Activated T-cell treated with anti-CD3 and anti-CD28 coated beads for 24 hours (primary cell): ENCODE measurements around the gene CDC25A.
A peak's percentile ranks its signal among the peaks of the same experiment; 100 is the strongest.
"Not testable (repeated sequence)": the region's sequence is repeated elsewhere in the genome, so short reads cannot be mapped to it uniquely, and the experiment has no call there.

ENCODE experiments used
- DNase-seq: peaks from one replicate; pipeline ENCODE4 v3.0.0-alpha.2; 2020; ENCODE audit warnings: low read depth

The CDC25A gene

GRCh38 chr3:48188266-48189201 lies at the start of gene CDC25A:
Gene CDC25A (minus strand): TSS chr3:48188417. CDS start chr3:48187947, 470 bp downstream.
- peak; percentile 90 for DNase-seq

DNA sequence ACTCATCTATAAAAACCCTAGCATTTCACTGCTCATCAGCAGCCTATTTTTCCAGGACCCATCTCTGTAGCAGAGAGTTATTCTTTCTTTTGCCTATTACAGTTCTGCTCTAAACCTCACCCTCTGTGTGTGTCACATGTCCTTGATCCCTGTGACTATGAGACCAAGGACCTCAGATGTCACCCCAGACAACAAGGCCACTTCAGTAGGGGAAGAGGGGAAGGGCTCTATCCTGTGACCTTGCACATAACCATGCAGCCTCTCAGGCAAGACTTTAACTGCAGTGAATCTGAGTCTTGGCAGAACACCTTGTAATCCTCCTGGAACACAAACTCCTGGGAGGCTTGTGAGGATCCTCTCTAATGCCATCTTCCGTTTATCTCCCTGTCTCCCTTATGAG lies 48.3 kb upstream of the CDC25A start:
- DNase-seq = no peak

- DNase-seq = no peak
Measured at GRCh38 chr3:48233542-48233941, 45.3 kb upstream of the CDC25A start.

DNA sequence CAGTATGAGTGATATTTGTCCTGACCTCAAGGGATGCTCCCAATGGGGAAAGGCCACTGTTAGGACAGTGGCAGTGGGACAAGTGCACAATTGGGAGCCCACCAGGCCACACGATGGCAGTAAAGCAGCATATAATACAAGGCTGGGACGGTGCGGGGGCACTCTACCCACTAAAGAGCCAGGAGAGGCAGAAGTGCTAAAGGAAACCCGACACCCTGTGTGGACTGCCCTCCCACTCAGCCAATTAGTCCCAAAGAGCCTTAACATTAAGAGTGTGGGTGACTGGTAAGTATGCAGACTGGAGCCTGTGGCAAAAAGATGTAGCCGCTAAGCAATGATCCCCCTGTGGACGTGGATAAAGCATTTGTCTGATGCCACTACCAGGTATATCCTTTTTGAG lies 44.5 kb upstream of the CDC25A start:
- DNase-seq = peak; percentile 40

- no peak for DNase-seq
Measured at GRCh38 chr3:48232232-48232631, 44.0 kb upstream of the CDC25A start.

DNA sequence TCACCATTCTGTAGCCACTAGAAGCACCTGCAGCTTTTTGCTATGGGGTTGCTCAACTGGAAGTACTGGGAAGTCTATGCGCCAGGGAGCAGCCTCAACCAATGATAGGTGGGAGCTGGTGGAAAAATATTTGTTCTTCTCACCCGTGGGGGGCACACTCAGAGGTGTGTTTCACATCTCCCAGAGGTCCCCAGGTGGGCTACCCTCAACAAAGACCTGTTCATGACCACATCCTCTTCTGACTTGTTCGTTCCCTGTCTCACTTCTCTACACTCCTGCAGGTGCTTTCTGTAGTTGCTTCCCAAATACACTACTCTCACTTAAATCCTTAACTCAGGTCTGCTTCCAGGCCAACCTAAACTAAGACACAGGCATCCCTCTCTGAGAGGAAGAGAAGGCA lies 38.7 kb upstream of the CDC25A start:
- no peak for DNase-seq

DNA sequence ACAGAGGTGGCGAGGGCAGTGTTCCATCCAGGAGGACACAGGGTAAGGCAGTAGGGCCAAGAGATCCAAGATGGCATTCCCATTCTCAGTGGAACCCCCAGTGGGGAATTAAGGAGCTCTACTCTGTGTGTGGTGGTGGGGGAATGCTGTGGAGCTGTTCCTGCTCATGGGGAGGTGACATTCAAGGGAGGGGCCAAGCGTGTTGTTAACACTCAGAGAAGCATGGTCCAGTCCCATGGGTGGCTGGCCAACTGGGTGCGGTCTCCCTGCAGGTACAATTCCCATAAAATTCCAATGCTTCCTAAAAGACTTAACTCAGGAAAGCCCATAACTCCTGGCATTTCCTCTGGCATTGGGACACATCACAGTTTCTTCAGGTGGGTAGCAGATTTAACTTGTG lies 37.4 kb upstream of the CDC25A start:
- DNase-seq = no peak

GRCh38 chr3:48222616-48223513 lies 34.6 kb upstream of the CDC25A start, which contains the start of gene CAMP:
Gene CAMP (plus strand): TSS chr3:48223495. CDS start chr3:48223512, 17 bp downstream.
- no peak for DNase-seq

GRCh38 chr3:48220746-48221145 lies 32.5 kb upstream of the CDC25A start:
- DNase-seq = no peak

DNA sequence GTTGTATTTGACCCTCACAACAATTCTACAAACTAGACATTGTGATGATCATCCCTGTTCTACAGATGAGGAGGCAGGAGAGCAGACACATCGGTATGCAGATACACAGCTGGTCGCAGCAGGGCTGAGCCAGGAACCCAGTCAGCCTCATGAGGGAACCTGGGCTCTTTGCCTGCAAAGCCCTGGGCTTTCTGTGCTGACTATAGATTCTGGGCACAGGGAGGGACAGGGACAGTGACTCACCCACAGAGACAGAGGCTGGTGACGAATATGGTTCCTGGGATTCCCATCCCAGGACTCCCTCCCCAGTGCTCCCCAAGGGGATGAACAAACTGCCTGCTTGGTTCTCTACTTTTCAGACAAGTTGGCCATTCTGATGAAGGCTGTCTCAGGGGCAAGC lies 31.3 kb upstream of the CDC25A start:
- no peak for DNase-seq

GRCh38 chr3:48218537-48218936 lies 30.3 kb upstream of the CDC25A start:
- no peak for DNase-seq

- DNase-seq = no peak
Measured at GRCh38 chr3:48217449-48217848, 29.2 kb upstream of the CDC25A start.

DNA sequence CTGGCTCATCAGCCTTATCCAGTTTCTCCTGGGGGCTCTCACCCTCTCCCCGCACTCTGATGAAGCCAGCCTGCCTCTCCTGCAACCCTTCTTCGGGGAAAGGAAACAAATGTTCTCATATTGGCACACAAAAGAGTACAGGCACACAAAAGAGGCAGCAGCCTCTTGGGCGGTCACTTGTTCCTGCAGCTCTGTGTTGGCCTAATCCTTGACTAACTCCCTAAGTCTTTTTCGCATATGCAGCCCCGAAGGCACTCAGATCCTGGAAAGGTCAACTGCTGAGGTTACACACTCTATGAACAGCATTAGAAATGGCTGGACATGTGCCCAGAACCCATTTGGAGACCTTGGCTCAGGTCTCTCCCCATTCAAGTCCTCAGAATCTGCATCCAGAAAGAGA lies 27.7 kb upstream of the CDC25A start:
- DNase-seq = no peak

DNA sequence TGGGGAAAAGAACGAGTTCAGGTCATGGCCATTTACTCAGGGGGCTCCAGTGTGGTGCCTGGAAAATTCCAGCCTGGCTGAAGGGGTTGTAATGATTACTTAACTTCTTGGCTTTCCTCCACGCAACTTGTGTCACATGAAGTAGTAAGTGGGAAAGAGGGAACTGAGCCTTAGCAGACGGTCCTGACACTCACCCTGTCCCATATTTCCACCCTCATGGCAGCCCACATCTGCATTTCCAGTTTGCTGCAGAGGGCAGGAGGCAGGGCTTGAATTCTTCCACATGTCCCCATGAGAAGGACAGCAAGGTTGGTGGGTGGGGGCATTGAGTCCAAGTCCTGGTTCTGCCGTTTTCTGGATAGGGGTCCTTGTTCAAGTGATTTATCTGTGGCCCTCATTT lies 27.2 kb upstream of the CDC25A start:
- DNase-seq = no peak

DNA sequence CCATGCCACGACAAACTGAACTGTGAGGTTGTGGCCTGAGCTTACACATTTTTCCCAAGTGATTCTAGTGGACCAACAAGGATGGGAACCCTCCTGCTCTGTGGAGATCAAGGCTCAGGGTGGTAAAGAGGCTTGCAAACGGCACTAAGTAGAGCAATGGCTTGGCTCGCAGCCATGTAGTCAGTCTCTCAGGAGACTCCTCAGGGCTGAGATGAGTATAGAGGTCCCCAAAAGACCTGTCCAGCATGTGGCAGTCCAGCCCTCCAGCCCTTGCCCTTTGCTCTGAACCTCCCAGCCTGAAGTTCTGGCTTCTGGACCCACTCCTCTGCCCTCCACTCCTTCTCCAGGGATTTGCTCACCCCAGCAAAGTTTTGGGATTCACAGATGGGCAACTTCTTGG lies 26.8 kb upstream of the CDC25A start:
- DNase-seq = no peak

GRCh38 chr3:48214225-48214624 lies 26.0 kb upstream of the CDC25A start:
- DNase-seq = no peak

DNA sequence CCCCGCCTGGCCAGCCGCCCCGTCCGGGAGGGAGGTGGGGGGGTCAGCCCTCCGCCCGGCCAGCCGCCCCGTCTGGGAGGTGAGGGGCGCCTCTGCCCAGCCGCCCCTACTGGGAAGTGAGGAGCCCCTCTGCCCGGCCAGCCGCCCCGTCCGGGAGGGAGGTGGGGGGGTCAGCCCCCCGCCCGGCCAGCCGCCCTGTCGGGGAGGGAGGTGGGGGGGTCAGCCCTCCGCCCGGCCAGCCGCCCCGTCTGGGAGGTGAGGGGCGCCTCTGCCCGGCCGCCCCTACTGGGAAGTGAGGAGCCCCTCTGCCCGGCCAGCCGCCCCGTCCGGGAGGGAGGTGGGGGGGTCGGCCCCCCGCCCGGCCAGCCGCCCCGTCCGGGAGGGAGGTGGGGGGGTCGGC lies 23.6 kb upstream of the CDC25A start:
- not testable (repeated sequence) for DNase-seq

DNA sequence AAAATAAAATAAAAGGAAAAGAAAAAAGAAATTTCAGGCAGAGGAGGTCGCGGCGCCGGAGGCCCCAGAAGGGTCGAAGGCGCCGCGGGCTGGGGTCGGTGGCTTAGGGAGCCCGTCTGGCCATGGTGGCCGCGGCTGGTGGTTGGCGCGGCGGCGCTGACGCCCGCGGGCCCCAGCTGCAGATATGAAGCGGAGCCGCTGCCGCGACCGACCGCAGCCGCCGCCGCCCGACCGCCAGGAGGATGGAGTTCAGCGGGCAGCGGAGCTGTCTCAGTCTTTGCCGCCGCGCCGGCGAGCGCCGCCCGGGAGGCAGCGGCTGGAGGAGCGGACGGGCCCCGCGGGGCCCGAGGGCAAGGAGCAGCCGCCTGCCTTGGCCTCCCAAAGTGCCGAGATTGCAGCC lies 22.3 kb upstream of the CDC25A start:
- DNase-seq = not testable (repeated sequence)

- no peak for DNase-seq
Measured at GRCh38 chr3:48209445-48209844, 21.2 kb upstream of the CDC25A start.

GRCh38 chr3:48208076-48208475 lies 19.9 kb upstream of the CDC25A start:
- no peak for DNase-seq

GRCh38 chr3:48202632-48203031 lies 14.4 kb upstream of the CDC25A start:
- DNase-seq = no peak

- DNase-seq = no peak
Measured at GRCh38 chr3:48199117-48199516, 10.9 kb upstream of the CDC25A start.

GRCh38 chr3:48196611-48197010 lies 8.4 kb upstream of the CDC25A start:
- DNase-seq = no peak
